Endothelial cell of umbilical vein (primary cell): ENCODE measurements around the gene NT5C1A. TPM values are rescaled to one million over a fixed set of nuclear protein-coding genes. Genes with fewer than 3 reads are reported as not detected.

Experiments used
- BruUV-seq: library from RNA; stranded (reverse); fragments of 400-500 nt; replicated peaks from 2 replicates; lab custom pipeline; 2021; lab: Mats Ljungman, UMichigan
- CTCF ChIA-PET: fragments of 300-600, 350-600 bp; sonication (Branson Sonifier 250); formaldehyde crosslinking; loops from one replicate; lab custom pipeline; 2021; ENCODE audit warnings: antibody characterized with exemption, inconsistent platforms; lab: Charles Lee
- POLR2A ChIA-PET: fragments of 300-600, 350-600 bp; sonication (Branson Sonifier 250); formaldehyde crosslinking; loops from one replicate; lab custom pipeline; 2021; ENCODE audit warnings: antibody characterized with exemption, inconsistent platforms; lab: Charles Lee
- DNase-seq: peaks from one replicate; pipeline ENCODE4 v3.0.0-alpha.2; 2011; ENCODE audit warnings: low read depth, low spot score
- FAIRE-seq: peaks from 2 replicates; lab custom pipeline; 2011; peaks lifted over from hg19 to GRCh38; lab: Jason Lieb, UNC
- H2AFZ ChIP-seq: 2 replicates; pipeline ENCODE4 v1.6.0; 2012; ENCODE audit warnings: low read depth, low read length, control low read depth, inconsistent platforms
- H3K27ac ChIP-seq: 2 replicates; pipeline ENCODE4 v1.5.1; 2011; ENCODE audit warnings: low read depth, mild to moderate bottlenecking, control low read depth, low read length, moderate library complexity; ENCODE audit not compliant: insufficient read depth
- H3K27me3 ChIP-seq, 2 experiments: 2 replicates each; pipeline versions ENCODE4 v1.6.0 to v1.6.1; 2011; ENCODE audit warnings: low read length in 2 of 2, mixed read lengths in 1 of 2; ENCODE audit not compliant: control insufficient read depth in 2 of 2, insufficient read depth in 2 of 2
- H3K36me3 ChIP-seq, 2 experiments: 2 replicates in 1 of 2; 3 replicates in 1 of 2; pipeline ENCODE4 v1.5.1; 2011; ENCODE audit warnings: low read length in 2 of 2, mild to moderate bottlenecking in 1 of 2, moderate library complexity in 1 of 2; ENCODE audit not compliant: control insufficient read depth in 2 of 2, insufficient read depth in 2 of 2; ENCODE audit errors: extremely low read depth in 1 of 2
- H3K4me1 ChIP-seq: 3 replicates; pipeline ENCODE4 v1.5.1; 2011; ENCODE audit warnings: mild to moderate bottlenecking, low read length; ENCODE audit not compliant: control insufficient read depth, insufficient read depth; ENCODE audit errors: extremely low read depth
- H3K4me2 ChIP-seq: 2 replicates; pipeline ENCODE4 v1.6.1; 2011; ENCODE audit warnings: low read length, control low read depth, mixed read lengths; ENCODE audit not compliant: insufficient read depth
- H3K4me3 ChIP-seq, 3 experiments: fragments of 200-600 bp in 1 of 3; sonication (generic), shearing (Covaris generic) in 1 of 3; replicated peaks in 1 of 3; 2 replicates each; pipeline ENCODE4 v1.5.1; 2011 to 2016; ENCODE audit warnings: control low read depth in 3 of 3, low read length in 3 of 3, mild to moderate bottlenecking in 2 of 3, inconsistent platforms in 1 of 3, low read depth in 1 of 3, moderate library complexity in 1 of 3; ENCODE audit not compliant: insufficient read depth in 1 of 3
- H3K79me2 ChIP-seq: 2 replicates; pipeline ENCODE4 v1.6.0; 2012; ENCODE audit warnings: low read length, inconsistent platforms; ENCODE audit not compliant: control insufficient read depth, insufficient read depth
- H3K9ac ChIP-seq: replicated peaks from 2 replicates; pipeline ENCODE3; 2011; ENCODE audit warnings: low read length, control low read depth; ENCODE audit not compliant: insufficient read depth; ENCODE audit errors: extremely low read depth
- H3K9me1 ChIP-seq: replicated peaks from 3 replicates; pipeline ENCODE4 v1.6.0; 2011; ENCODE audit warnings: mild to moderate bottlenecking, low read length; ENCODE audit not compliant: control insufficient read depth, insufficient read depth; ENCODE audit errors: extremely low read depth
- H3K9me3 ChIP-seq: replicated peaks from 2 replicates; pipeline ENCODE4 v1.5.1; 2012; ENCODE audit warnings: low read length, inconsistent platforms; ENCODE audit not compliant: control insufficient read depth, insufficient read depth
- H4K20me1 ChIP-seq: replicated peaks from 2 replicates; pipeline ENCODE3; 2011; ENCODE audit warnings: mild to moderate bottlenecking, low read length; ENCODE audit not compliant: control insufficient read depth, insufficient read depth; ENCODE audit errors: extremely low read depth
- CTCF ChIP-seq, 2 donors: IDR thresholded peaks; 1 replicate in 1 of 2; 2 replicates in 1 of 2; pipeline ENCODE4 v1.5.1; 2011; ENCODE audit warnings: low read length in 2 of 2, mild to moderate bottlenecking in 2 of 2, moderate library complexity in 2 of 2, control low read depth in 1 of 2, inconsistent platforms in 1 of 2, low read depth in 1 of 2; ENCODE audit not compliant: insufficient read depth in 1 of 2; ENCODE audit errors: extremely low read depth in 1 of 2
- EZH2 ChIP-seq: IDR thresholded peaks from 2 replicates; pipeline ENCODE4 v1.6.1; 2012; ENCODE audit warnings: borderline replicate concordance, low read depth, mild to moderate bottlenecking, moderate library complexity, low read length, inconsistent platforms; ENCODE audit not compliant: severe bottlenecking
- FOS ChIP-seq: IDR thresholded peaks from 2 replicates; pipeline ENCODE4 v1.6.1; 2011; ENCODE audit warnings: mild to moderate bottlenecking, low read length, moderate library complexity, borderline replicate concordance; ENCODE audit not compliant: insufficient read depth
- GATA2 ChIP-seq: IDR thresholded peaks from 2 replicates; pipeline ENCODE4 v1.7.0; 2011; ENCODE audit warnings: low read depth, mild to moderate bottlenecking, moderate library complexity, mixed read lengths, low read length; ENCODE audit not compliant: insufficient read length, insufficient read depth
- JUN ChIP-seq: IDR thresholded peaks from 2 replicates; pipeline ENCODE4 v1.6.1; 2011; ENCODE audit warnings: borderline replicate concordance, low read depth; ENCODE audit not compliant: insufficient read length, insufficient read depth
- MYC ChIP-seq: IDR thresholded peaks from one replicate; pipeline ENCODE4 v1.6.1; 2011; ENCODE audit warnings: mild to moderate bottlenecking, low read depth, low read length
- POLR2A ChIP-seq: IDR thresholded peaks from 2 replicates; pipeline ENCODE4 v1.6.1; 2012; ENCODE audit warnings: low read depth, mild to moderate bottlenecking, control low read depth, low read length
- dilution Hi-C: fragments of 300-500 bp; cut with MboI; formaldehyde crosslinking; loops from one replicate; pipeline ENCODE4 v1.15.0; 2019; ENCODE audit warnings: low sequenced_read_pairs; ENCODE audit not compliant: extremely low pct_ligation_motif_present
- intact Hi-C: fragments of 100-400 bp; cut with micrococcal nuclease; formaldehyde crosslinking; loops from one replicate; pipeline ENCODE4 v1.10.0; 2022
- polyA plus RNA-seq, 4 experiments: library from polyadenylated mRNA; depleted of rRNA in 3 of 4; stranded (reverse) in 3 of 4; unstranded in 1 of 4; fragments of >200 nt; gene quantifications; 2 replicates each; pipeline versions ENCODE4 v1.2.1 to v1.2.3, GENCODE V29; 2011 to 2012; ENCODE audit warnings: missing spikeins in 1 of 4
- total RNA-seq: library from RNA; stranded (reverse); gene quantifications from 2 replicates; pipeline ENCODE4 v1.2.3, GENCODE V29; 2021

The NT5C1A gene
- total and polyA plus RNA-seq, 2 donors (not counting 3 experiments of a cell fraction or from before 2014, with no cell fraction given), result not detected

DNA sequence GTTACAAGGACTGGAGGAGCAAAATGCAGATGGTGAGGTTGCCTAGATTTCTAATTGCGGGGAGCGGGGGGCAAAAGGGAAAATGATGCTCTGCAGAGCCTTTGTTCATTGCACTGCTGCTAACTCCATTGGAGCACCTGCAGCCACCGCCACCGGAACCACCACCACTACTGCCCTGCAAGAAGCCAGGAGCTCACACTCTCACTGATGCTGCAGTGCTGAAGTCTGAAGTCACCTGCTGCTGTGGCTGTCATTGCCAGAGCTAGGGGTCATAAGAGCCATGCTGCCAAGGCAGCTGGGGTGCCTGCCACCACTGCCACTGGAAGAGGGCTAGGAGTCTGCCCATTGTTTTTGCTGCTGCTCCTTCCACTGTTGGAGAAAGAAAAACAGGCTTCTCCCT lies 26.7 kb upstream of the NT5C1A start:
- Histone ChIP-seq H3K27ac (no peak overlapping the region), H3K36me3 (no peaks in the 10 kb centered on the region), H3K4me2 (no peak overlapping the region), H4K20me1 (no peaks in the 10 kb centered on the region), H3K4me1 (no peaks in the 10 kb centered on the region), H3K9me3 (no peaks in the 10 kb centered on the region), H3K27me3 (peaks cover 41% of the 10 kb centered on the region in 2 experiments), H3K9ac (no peak overlapping the region), H3K9me1 (no peaks in the 10 kb centered on the region), H3K79me2 (no peaks in the 10 kb centered on the region), H3K4me3 (no peak overlapping the region), H2AFZ (no peak overlapping the region)
- FAIRE-seq, result no peak
- no peak for DNase-seq
- POLR2A ChIA-PET, result no interaction called here
- dilution Hi-C loops, result no loop called here
- TF ChIP-seq CTCF (IDR thresholded peaks at IDR 0.05; ENCODE audit: extremely low read depth in 1 of 2, insufficient read depth in 1 of 2, low read depth in 1 of 2, low read length in 2 of 2), result no peak
- no peak for TF ChIP-seq POLR2A
- TF ChIP-seq JUN, result no peak
- TF ChIP-seq EZH2, result no peak
- no peak for TF ChIP-seq FOS
- TF ChIP-seq MYC, result no peak
- CTCF ChIA-PET, result interaction anchor here (1.0 kb wide), 1 partner anchor 17 kb away, joined by 4 read pairs; no protein-coding TSS in a partner anchor
- intact Hi-C loops, result no loop called here
- BruUV-seq, result no TSS peak

GRCh38 chr1:39696448-39696847 lies 24.5 kb upstream of the NT5C1A start:
- Histone ChIP-seq H3K9me3 (no peaks in the 10 kb centered on the region), H3K27ac (no peak overlapping the region), H4K20me1 (no peaks in the 10 kb centered on the region), H3K27me3 (peaks cover 56 to 59% of the 10 kb centered on the region in 2 experiments), H3K79me2 (no peaks in the 10 kb centered on the region), H3K36me3 (no peaks in the 10 kb centered on the region), H3K4me3 (no peak overlapping the region), H3K4me1 (no peaks in the 10 kb centered on the region), H3K4me2 (no peak overlapping the region), H3K9ac (no peak overlapping the region), H2AFZ (no peak overlapping the region), H3K9me1 (no peaks in the 10 kb centered on the region)
- dilution Hi-C loops (no loop called here), intact Hi-C loops (no loop called here)
- FAIRE-seq (no peak), DNase-seq (no peak)
- no peak for TF ChIP-seq FOS
- TF ChIP-seq GATA2, result no peak
- no peak for TF ChIP-seq JUN
- no peak for TF ChIP-seq POLR2A
- no peak for TF ChIP-seq MYC
- no TSS peak for BruUV-seq
- ChIA-PET CTCF (interaction anchor here (0.7 to 2.3 kb wide), 2 partner anchors 84 to 90 kb away, joined by 3 to 8 read pairs; no protein-coding TSS in a partner anchor), POLR2A (no interaction called here)
